GM12878 (cell line): Measurements from ENCODE around the gene SBF2. TPM values are rescaled to one million over a fixed set of nuclear protein-coding genes. Genes with fewer than 3 reads are reported as not detected.

Experiments used
- ATAC-seq: fragments of 200-7000 bp; cut with Tn5 transposase; 3 replicates; pipeline ENCODE4 v1.9.1; 2020; ENCODE audit warnings: mild to moderate bottlenecking, moderate library complexity
- BruUV-seq: library from RNA; stranded (reverse); fragments of 400-500 nt; replicated peaks from 2 replicates; lab custom pipeline; 2021; lab: Mats Ljungman, UMichigan
- CTCF ChIA-PET: fragments of 300-600 bp; sonication (Branson Sonifier 250); formaldehyde crosslinking; extraction: SDS; loops from one replicate; lab custom pipeline; 2021; ENCODE audit warnings: inconsistent platforms; lab: Yijun Ruan, JAX
- POLR2A ChIA-PET: fragments of 350-600 bp; formaldehyde crosslinking; extraction: SDS; loops from one replicate; lab custom pipeline; 2021; ENCODE audit warnings: inconsistent platforms; lab: Charles Lee
- RAD21 ChIA-PET: fragments of 300-600 bp; sonication (Branson Sonifier 250); formaldehyde crosslinking; loops from one replicate; lab custom pipeline; 2023; ENCODE audit warnings: antibody characterized with exemption; ENCODE audit not compliant: unreplicated experiment; lab: Charles Lee
- SMC1A ChIA-PET: fragments of 300-600 bp; sonication (Branson Sonifier 250); formaldehyde crosslinking; loops from one replicate; lab custom pipeline; 2023; ENCODE audit not compliant: unreplicated experiment, uncharacterized antibody; lab: Charles Lee
- DNase-seq: peaks from one replicate; pipeline ENCODE4 v3.0.0-alpha.2; 2011; ENCODE audit warnings: low read depth, low spot score
- FAIRE-seq: peaks from 3 replicates; lab custom pipeline; 2011; peaks lifted over from hg19 to GRCh38; lab: Jason Lieb, UNC
- H2AFZ ChIP-seq: 2 replicates; pipeline ENCODE4 v1.6.0; 2011; ENCODE audit warnings: low read depth, low read length, control low read depth; ENCODE audit not compliant: control insufficient read depth
- H3K27ac ChIP-seq: 2 replicates; pipeline ENCODE4 v1.5.1; 2011; ENCODE audit warnings: control low read depth; ENCODE audit not compliant: control insufficient read depth, insufficient read depth
- H3K27me3 ChIP-seq, 2 experiments: replicated peaks in 1 of 2; 2 replicates each; pipeline versions ENCODE4 v1.6.0 to v1.6.1; 2011; ENCODE audit warnings: low read length in 1 of 2; ENCODE audit not compliant: control insufficient read depth in 2 of 2, insufficient read depth in 2 of 2
- H3K36me3 ChIP-seq, 2 experiments: 2 replicates each; pipeline ENCODE4 v1.5.1; 2011; ENCODE audit warnings: low read length in 1 of 2; ENCODE audit not compliant: control insufficient read depth in 2 of 2, insufficient read depth in 2 of 2
- H3K4me1 ChIP-seq: 2 replicates; pipeline ENCODE4 v1.6.1; 2011; ENCODE audit warnings: mild to moderate bottlenecking, low read length, moderate library complexity, mixed read lengths; ENCODE audit not compliant: control insufficient read depth, insufficient read depth
- H3K4me2 ChIP-seq: 2 replicates; pipeline ENCODE4 v1.6.0; 2011; ENCODE audit warnings: control low read depth; ENCODE audit not compliant: control insufficient read depth, insufficient read depth
- H3K4me3 ChIP-seq: fragments of 200-600 bp; sonication (generic); 2 replicates; pipeline ENCODE4 v1.5.1; 2016
- H3K79me2 ChIP-seq: 2 replicates; pipeline ENCODE4 v1.6.0; 2011; ENCODE audit warnings: low read length; ENCODE audit not compliant: control insufficient read depth, insufficient read depth
- H3K9ac ChIP-seq: 2 replicates; pipeline ENCODE4 v1.8.0; 2011; ENCODE audit warnings: low read length, control low read depth, mixed read lengths; ENCODE audit not compliant: control insufficient read depth, insufficient read depth
- H3K9me3 ChIP-seq: replicated peaks from 3 replicates; pipeline ENCODE4 v1.5.1; 2011; ENCODE audit warnings: mild to moderate bottlenecking, low read length; ENCODE audit not compliant: control insufficient read depth, insufficient read depth
- H4K20me1 ChIP-seq: 2 replicates; pipeline ENCODE4 v1.6.0; 2011; ENCODE audit not compliant: control insufficient read depth, insufficient read depth
- CREM ChIP-seq: IDR thresholded peaks from 2 replicates; pipeline ENCODE4 v1.6.1; 2014; ENCODE audit warnings: antibody characterized with exemption, low read depth
- EGR1 ChIP-seq, 2 experiments: IDR thresholded peaks; 1 replicate in 1 of 2; 2 replicates in 1 of 2; pipeline ENCODE4 v1.6.1; 2011 to 2012; ENCODE audit warnings: low read depth in 2 of 2, low read length in 2 of 2, borderline replicate concordance in 1 of 2, mild to moderate bottlenecking in 1 of 2, moderate library complexity in 1 of 2
- EP300 ChIP-seq, 2 experiments: fragments of 150-350 bp in 1 of 2; IDR thresholded peaks; 2 replicates each; pipeline ENCODE4 v1.6.1; 2011 to 2012; ENCODE audit warnings: low read depth in 2 of 2, low read length in 2 of 2, borderline replicate concordance in 1 of 2, improper control_type of control experiment in 1 of 2, inconsistent platforms in 1 of 2; ENCODE audit not compliant: control insufficient read depth in 1 of 2
- SMAD5 ChIP-seq: IDR thresholded peaks from 2 replicates; pipeline ENCODE4 v1.6.1; 2016; ENCODE audit warnings: antibody characterized with exemption, low read depth
- SREBF1 ChIP-seq: IDR thresholded peaks from 2 replicates; pipeline ENCODE4 v1.6.1; 2012; ENCODE audit warnings: mild to moderate bottlenecking, low read length
- ZNF24 ChIP-seq: fragments of 450-650 bp; IDR thresholded peaks from 2 replicates; pipeline ENCODE4 v1.6.1; 2017; ENCODE audit warnings: antibody characterized with exemption, mild to moderate bottlenecking
- WGBS: methylation state at CpG from one replicate; pipeline ENCODE4 v1.1.6; 2016; ENCODE audit warnings: low lambda C conversion rate; ENCODE audit not compliant: insufficient replicate concordance, insufficient coverage; ENCODE audit errors: missing lambda C conversion rate; 5-methylcytosine and 5-hydroxymethylcytosine counted together
- in situ Hi-C: fragments of 300-500 bp; cut with MboI; formaldehyde crosslinking; loops from 9 replicates; pipeline ENCODE4 v1.14.3; 2018; ENCODE audit warnings: mixed read lengths
- intact Hi-C: fragments of 100-400 bp; cut with micrococcal nuclease; formaldehyde crosslinking; loops from one replicate; pipeline ENCODE4 v1.14.2; 2022; ENCODE audit not compliant: unreplicated experiment
- polyA plus RNA-seq, 11 experiments: library from polyadenylated mRNA; depleted of rRNA in 4 of 11; unstranded in 6 of 11; stranded (reverse) in 5 of 11; fragments of >200 nt; fragmentation: Nextera tagmentation in 4 of 11; fragmentation: Illumina TruSeq in 1 of 11; extraction: Ambion mirVana in 4 of 11; extraction: Trizol in 1 of 11; gene quantifications; 1 replicate in 1 of 11; 2 replicates in 10 of 11; pipeline versions ENCODE4 v1.2.1 to v1.2.3, GENCODE V29; 2011 to 2016; ENCODE audit warnings: inconsistent platforms in 2 of 11, missing spikeins in 2 of 11, low read depth in 1 of 11
- total RNA-seq, 4 experiments: library from RNA; depleted of rRNA in 3 of 4; stranded (reverse); fragments of >200 nt in 3 of 4; fragmentation: Illumina TruSeq in 1 of 4; extraction: Trizol in 1 of 4; gene quantifications; 2 replicates each; pipeline versions ENCODE4 v1.2.1 to v1.2.3, GENCODE V29; 2013 to 2021
- TF ChIP-seq, protein P1 (sequence below): fragments of 450-650 bp; IDR thresholded peaks from 2 replicates; pipeline ENCODE4 v1.6.1; 2017; ENCODE audit warnings: mild to moderate bottlenecking, moderate library complexity

Gene SBF2
- total and polyA plus RNA-seq, 10 of the 15 experiments (the other 5 are each of a cell fraction or from before 2014, with no cell fraction given): 0.24 to 2.3 (median 1.1) TPM

- FAIRE-seq (no peak), DNase-seq (no peak), ATAC-seq (no peak)
- Histone ChIP-seq H3K9ac (no peak overlapping the region), H3K27me3 (no peaks in the 10 kb centered on the region), H2AFZ (no peak overlapping the region), H3K4me1 (no peaks in the 10 kb centered on the region), H4K20me1 (no peaks in the 10 kb centered on the region), H3K4me3 (no peak overlapping the region), H3K27ac (no peak overlapping the region), H3K36me3 (no peaks in the 10 kb centered on the region), H3K4me2 (no peak overlapping the region), H3K79me2 (no peaks in the 10 kb centered on the region), H3K9me3 (no peaks in the 10 kb centered on the region)
- in situ Hi-C loops (no loop called here), intact Hi-C loops (no loop called here)
- BruUV-seq: no TSS peak
- ChIA-PET RAD21 (no interaction called here), SMC1A (no interaction called here), CTCF (interaction anchor here (1.4 to 1.6 kb wide), 3 partner anchors 35 to 150 kb away, joined by 3 to 5 read pairs (median 4); no protein-coding TSS in a partner anchor), POLR2A (no interaction called here)
- WGBS: 45% methylated on average over 6 of the region's 6 CpGs
- TF ChIP-seq SMAD5 (no peak), ZNF24 (peak; percentile 85), EGR1 (IDR thresholded peaks at IDR 0.05; ENCODE audit: borderline replicate concordance in 1 of 2, low read depth in 2 of 2, low read length in 2 of 2) (no peak), EP300 (IDR thresholded peaks at IDR 0.05; ENCODE audit: borderline replicate concordance in 1 of 2, control insufficient read depth in 1 of 2, low read depth in 2 of 2, low read length in 2 of 2) (no peak), CREM (no peak), SREBF1 (no peak)
- TF ChIP-seq, protein P1, sequence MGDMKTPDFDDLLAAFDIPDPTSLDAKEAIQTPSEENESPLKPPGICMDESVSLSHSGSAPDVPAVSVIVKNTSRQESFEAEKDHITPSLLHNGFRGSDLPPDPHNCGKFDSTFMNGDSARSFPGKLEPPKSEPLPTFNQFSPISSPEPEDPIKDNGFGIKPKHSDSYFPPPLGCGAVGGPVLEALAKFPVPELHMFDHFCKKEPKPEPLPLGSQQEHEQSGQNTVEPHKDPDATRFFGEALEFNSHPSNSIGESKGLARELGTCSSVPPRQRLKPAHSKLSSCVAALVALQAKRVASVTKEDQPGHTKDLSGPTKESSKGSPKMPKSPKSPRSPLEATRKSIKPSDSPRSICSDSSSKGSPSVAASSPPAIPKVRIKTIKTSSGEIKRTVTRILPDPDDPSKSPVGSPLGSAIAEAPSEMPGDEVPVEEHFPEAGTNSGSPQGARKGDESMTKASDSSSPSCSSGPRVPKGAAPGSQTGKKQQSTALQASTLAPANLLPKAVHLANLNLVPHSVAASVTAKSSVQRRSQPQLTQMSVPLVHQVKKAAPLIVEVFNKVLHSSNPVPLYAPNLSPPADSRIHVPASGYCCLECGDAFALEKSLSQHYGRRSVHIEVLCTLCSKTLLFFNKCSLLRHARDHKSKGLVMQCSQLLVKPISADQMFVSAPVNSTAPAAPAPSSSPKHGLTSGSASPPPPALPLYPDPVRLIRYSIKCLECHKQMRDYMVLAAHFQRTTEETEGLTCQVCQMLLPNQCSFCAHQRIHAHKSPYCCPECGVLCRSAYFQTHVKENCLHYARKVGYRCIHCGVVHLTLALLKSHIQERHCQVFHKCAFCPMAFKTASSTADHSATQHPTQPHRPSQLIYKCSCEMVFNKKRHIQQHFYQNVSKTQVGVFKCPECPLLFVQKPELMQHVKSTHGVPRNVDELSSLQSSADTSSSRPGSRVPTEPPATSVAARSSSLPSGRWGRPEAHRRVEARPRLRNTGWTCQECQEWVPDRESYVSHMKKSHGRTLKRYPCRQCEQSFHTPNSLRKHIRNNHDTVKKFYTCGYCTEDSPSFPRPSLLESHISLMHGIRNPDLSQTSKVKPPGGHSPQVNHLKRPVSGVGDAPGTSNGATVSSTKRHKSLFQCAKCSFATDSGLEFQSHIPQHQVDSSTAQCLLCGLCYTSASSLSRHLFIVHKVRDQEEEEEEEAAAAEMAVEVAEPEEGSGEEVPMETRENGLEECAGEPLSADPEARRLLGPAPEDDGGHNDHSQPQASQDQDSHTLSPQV: no peak
Measured at GRCh38 chr11:10331548-10332289, 37.7 kb upstream of the SBF2 start.
